Psoas muscle (tissue), 8 donors: ENCODE results near the gene ACTN2. TPM values are rescaled to one million over a fixed set of nuclear protein-coding genes. Genes with fewer than 3 reads are reported as not detected.
A peak's percentile ranks its signal among the peaks of the same experiment; 100 is the strongest.

Source experiments
- ATAC-seq, 4 donors: fragments of 200-7000 bp; cut with Tn5 transposase; one replicate each; pipeline ENCODE4 v1.9.1; 2020; ENCODE audit warnings: moderate library complexity in 3 of 4, mild to moderate bottlenecking in 2 of 4
- DNase-seq, 2 donors: peaks; one replicate each; pipeline ENCODE4 v3.0.0-alpha.2; 2020
- H3K27ac ChIP-seq: fragments of 200-600 bp; one replicate; pipeline ENCODE4 v1.8.0; 2022
- H3K27me3 ChIP-seq, 3 donors: fragments of 200-600 bp in 1 of 3; one replicate each; pipeline versions ENCODE4 v1.6.1 to v1.8.0; 2013 to 2022; ENCODE audit warnings: low read length in 2 of 3, mild to moderate bottlenecking in 2 of 3, moderate library complexity in 1 of 3; ENCODE audit not compliant: insufficient read depth in 3 of 3
- H3K36me3 ChIP-seq, 2 donors: fragments of 200-600 bp in 1 of 2; one replicate each; pipeline versions ENCODE4 v1.6.1 to v1.8.0; 2013 to 2022; ENCODE audit warnings: low read depth in 1 of 2, mild to moderate bottlenecking in 1 of 2, moderate library complexity in 1 of 2; ENCODE audit not compliant: insufficient read depth in 1 of 2
- H3K4me1 ChIP-seq: fragments of 200-600 bp; one replicate; pipeline ENCODE4 v1.8.0; 2022
- H3K4me3 ChIP-seq: fragments of 200-600 bp; one replicate; pipeline ENCODE4 v1.8.0; 2022; ENCODE audit warnings: mild to moderate bottlenecking
- H3K9me3 ChIP-seq: fragments of 200-600 bp; one replicate; pipeline ENCODE4 v1.8.0; 2022
- CTCF ChIP-seq: fragments of 200-600 bp; IDR thresholded peaks from one replicate; pipeline ENCODE4 v1.8.0; 2022; ENCODE audit warnings: antibody characterized with exemption
- WGBS, 3 donors: extraction: QIAGEN DNeasy Blood & Tissue Kit; methylation state at CpG; one replicate each; pipeline versions ENCODE4 v1.1.6 to v1.1.7; 2013; 5-methylcytosine and 5-hydroxymethylcytosine counted together
- intact Hi-C, 2 donors: fragments of 100-400 bp; cut with DNase I; formaldehyde crosslinking; loops; one replicate each; pipeline versions ENCODE4 v1.11.0 to v1.14.2; 2022
- polyA plus RNA-seq, 3 donors: library from polyadenylated mRNA; stranded (reverse); fragments of 200-250 nt; gene quantifications; one replicate each; pipeline ENCODE4 v1.2.3, GENCODE V29; 2013
- total RNA-seq, 4 donors: library from RNA; stranded (reverse); fragmentation: NEBNext Ultra II Directional in 2 of 4; extraction: Animal tissue kit (Norgen Biotek cat#: 25700) in 2 of 4; gene quantifications; one replicate each; pipeline versions ENCODE4 v1.2.1 to v1.2.4, GENCODE V29; 2021 to 2023
- donor health status: healthy with polysubstance abuse.
- donor health status: DM: no; HTN: no; CAD: no; lungs with moderate emphysema.
- donor health status: Bipolar disorder and iron deficiency.
- donor health status: healthy.
- donor health status: DM: yes; HTN: yes; CAD: no.
- donor health status: DM: no; HTN: no; CAD: no.
- donor health status: DM: no; HTN: no; CAD: no.
- donor health status: DM: yes; HTN: yes; CAD: no.

Gene ACTN2
- total and polyA plus RNA-seq, 7 donors = 792 to 4,645 (median 2,645) TPM

DNA sequence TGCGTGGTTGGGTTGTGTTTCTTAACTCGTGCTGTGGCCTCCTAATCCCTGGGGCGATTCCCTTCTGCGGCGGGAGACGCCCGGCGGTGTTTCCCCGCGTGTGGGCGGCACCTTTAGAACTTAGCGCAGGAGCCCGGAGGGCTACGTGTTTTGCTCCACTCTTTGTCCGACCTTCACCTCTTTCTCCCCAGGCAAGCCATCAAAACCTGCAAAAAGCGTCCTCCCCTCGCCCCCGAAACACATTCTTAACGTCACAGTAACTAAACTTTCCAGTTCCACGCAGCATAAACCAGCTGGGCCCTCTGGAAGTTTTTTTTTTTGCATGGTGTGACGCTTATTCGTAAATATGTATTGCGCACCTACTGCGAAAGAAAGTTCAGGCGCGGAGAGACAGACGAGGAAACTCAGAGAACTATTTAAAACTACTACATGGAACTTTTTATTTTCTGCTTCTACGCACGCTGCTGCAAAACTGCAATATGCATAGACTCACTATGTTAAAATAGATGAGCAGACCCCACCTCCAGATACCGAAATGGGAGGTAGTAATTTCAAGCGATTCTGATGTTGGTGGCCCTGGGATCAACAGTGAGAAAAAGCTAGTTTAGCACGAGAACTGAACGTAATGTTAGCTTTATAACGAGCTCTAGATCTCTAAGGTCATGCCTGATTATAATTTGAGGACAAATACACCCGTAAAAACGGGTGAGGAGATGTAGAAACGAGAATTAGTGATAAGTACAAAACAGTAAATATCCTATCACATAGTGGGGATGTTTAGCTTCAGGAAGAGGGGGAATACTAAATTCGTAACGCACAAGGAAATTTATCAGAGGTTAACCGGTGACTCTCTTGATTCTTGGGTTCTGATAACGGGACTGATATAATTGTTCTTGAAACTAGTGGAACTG is 109.7 kb downstream of the ACTN2 start:
- Histone ChIP-seq H3K9me3 (no peaks in the 10 kb centered on the region), H3K36me3 (peaks cover 0 to 4% of the 10 kb centered on the region in 2 donors), H3K27ac (peak overlapping the region; percentile 94), H3K4me3 (peak overlapping the region; percentile 71), H3K4me1 (peaks cover 42% of the 10 kb centered on the region), H3K27me3 (no peaks in the 10 kb centered on the region)
- DNase-seq = no peak
- TF ChIP-seq CTCF = no peak
- 1 to 3% (median 1%) methylated on average over 41 of the region's 41 CpGs for WGBS, 3 donors
- ATAC-seq = peak; percentile 9 to 55 (median 32)
- intact Hi-C loops = loop anchor here in 1 of 2 donors (10.0 kb wide), 1 partner anchor 191 kb away; the partner anchor contains the start of gene HEATR1

DNA sequence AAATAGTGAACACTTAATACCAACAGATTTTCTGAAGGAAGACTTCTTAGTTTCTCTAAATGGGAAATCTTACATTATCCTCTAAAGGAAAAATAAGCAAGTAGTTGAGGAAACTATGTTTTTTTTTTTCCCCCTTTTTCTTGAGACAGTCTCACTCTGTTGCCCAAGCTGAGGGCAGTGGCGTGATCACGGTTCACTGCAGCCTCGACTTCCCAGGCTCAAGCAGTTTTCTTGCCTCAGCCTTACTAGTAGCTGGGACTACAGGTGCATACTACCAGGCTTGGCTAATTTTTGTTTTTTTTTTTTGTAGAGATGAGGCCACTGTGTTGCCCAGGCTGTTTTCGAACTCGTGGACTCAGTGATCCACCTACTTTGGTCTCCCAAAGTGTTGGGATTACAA is 112.7 kb downstream of the ACTN2 start:
- intact Hi-C loops = loop anchor here in 1 of 2 donors (10.0 kb wide), 1 partner anchor 194 kb away; the partner anchor contains the start of gene HEATR1
- no peak for ATAC-seq
- 80 to 99% (median 86%) methylated on average over 5 of the region's 5 CpGs for WGBS, 3 donors
- no peak for TF ChIP-seq CTCF
- peaks cover 5 to 13% of the 10 kb centered on the region in 2 donors for H3K36me3 ChIP-seq
- no peaks in the 10 kb centered on the region for H3K27me3 ChIP-seq
- peak overlapping the region; percentile 94 for H3K27ac ChIP-seq
- H3K4me1 ChIP-seq = peaks cover 44% of the 10 kb centered on the region
- H3K9me3 ChIP-seq = no peaks in the 10 kb centered on the region
- no peak for DNase-seq
- H3K4me3 ChIP-seq = peak overlapping the region; percentile 33

GRCh38 chr1:236800002-236800620 is 113.8 kb downstream of the ACTN2 start:
- Histone ChIP-seq H3K36me3 (peaks cover 5 to 24% of the 10 kb centered on the region in 2 donors), H3K27ac (peak overlapping the region; percentile 94), H3K4me3 (no peak overlapping the region), H3K27me3 (no peaks in the 10 kb centered on the region), H3K9me3 (no peaks in the 10 kb centered on the region), H3K4me1 (peaks cover 44% of the 10 kb centered on the region)
- no peak for DNase-seq
- WGBS, 3 donors = 75 to 94% (median 92%) methylated on average over 5 of the region's 5 CpGs
- TF ChIP-seq CTCF = no peak
- intact Hi-C loops = no loop called here
- peak in 2 of 4 donors; percentile 29 to 35 for ATAC-seq

DNA sequence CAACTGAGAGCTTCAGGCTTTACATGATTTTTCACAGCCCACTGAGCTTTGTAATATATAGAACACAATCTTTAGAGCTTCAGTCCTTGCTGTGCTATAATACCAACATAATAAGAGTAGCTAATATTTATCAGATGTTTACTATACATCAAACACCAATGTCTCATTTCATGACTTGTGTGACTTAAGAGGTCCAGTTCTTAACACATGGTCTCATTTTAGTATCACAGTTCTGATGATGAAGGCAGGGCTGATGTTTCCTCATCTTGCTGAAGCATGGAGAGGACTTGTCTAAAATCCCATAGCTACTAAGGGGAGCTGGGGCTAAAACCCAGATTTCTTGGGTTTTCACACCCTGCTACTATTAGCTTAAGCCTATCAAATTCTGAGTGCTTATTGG is 114.3 kb downstream of the ACTN2 start:
- DNase-seq (no peak), ATAC-seq (no peak)
- Histone ChIP-seq H3K9me3 (no peaks in the 10 kb centered on the region), H3K4me3 (no peak overlapping the region), H3K27ac (peak overlapping the region; percentile 94), H3K27me3 (no peaks in the 10 kb centered on the region), H3K4me1 (peaks cover 44% of the 10 kb centered on the region), H3K36me3 (peaks cover 9 to 29% of the 10 kb centered on the region in 2 donors)
- no peak for TF ChIP-seq CTCF
- intact Hi-C loops = no loop called here
